IPS-20b (cell line): Measurements from ENCODE around the gene ZFP57.

Source experiments
- H3K27ac ChIP-seq: one replicate; pipeline ENCODE4 v1.5.1; 2013; ENCODE audit warnings: low read length
- H3K27me3 ChIP-seq: 2 replicates; pipeline ENCODE4 v1.6.1; 2013; ENCODE audit warnings: mild to moderate bottlenecking, low read length, inconsistent platforms; ENCODE audit not compliant: insufficient read depth
- H3K36me3 ChIP-seq: 2 replicates; pipeline ENCODE4 v1.6.1; 2013; ENCODE audit warnings: low read depth, mild to moderate bottlenecking, inconsistent platforms, low read length, moderate library complexity; ENCODE audit not compliant: insufficient read depth
- H3K4me1 ChIP-seq: 2 replicates; pipeline ENCODE4 v1.6.1; 2013; ENCODE audit warnings: mild to moderate bottlenecking, control low read depth, inconsistent platforms, low read length, moderate library complexity; ENCODE audit not compliant: insufficient read depth
- H3K4me3 ChIP-seq: 2 replicates; pipeline ENCODE4 v1.5.1; 2013; ENCODE audit warnings: mild to moderate bottlenecking, low read length, inconsistent platforms
- H3K9ac ChIP-seq: 2 replicates; pipeline ENCODE4 v1.6.1; 2013; ENCODE audit warnings: low read depth, mild to moderate bottlenecking, inconsistent platforms, low read length, moderate library complexity
- H3K9me3 ChIP-seq: 2 replicates; pipeline ENCODE4 v1.6.1; 2013; ENCODE audit warnings: mild to moderate bottlenecking, low read depth, low read length, inconsistent platforms; ENCODE audit not compliant: insufficient read depth

ZFP57 gene

DNA sequence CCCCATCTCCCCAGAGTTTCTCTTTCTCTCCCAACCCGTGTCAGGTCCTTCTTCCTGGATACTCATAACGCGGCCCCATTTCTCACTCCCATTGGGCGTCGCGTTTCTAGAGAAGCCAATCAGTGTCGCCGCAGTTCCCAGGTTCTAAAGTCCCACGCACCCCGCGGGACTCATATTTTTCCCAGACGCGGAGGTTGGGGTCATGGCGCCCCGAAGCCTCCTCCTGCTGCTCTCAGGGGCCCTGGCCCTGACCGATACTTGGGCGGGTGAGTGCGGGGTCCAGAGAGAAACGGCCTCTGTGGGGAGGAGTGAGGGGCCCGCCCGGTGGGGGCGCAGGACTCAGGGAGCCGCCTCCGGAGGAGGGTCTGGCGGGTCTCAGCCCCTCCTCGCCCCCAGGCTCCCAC, 42.3 kb upstream of the ZFP57 start, which contains the start of gene HLA-F:
Gene HLA-F (plus strand): TSS at position 173 of the 404 bp plus-strand sequence. CDS start 30 bp downstream, at position 203.
- no peaks in the 10 kb centered on the region for H3K4me1 ChIP-seq
- H3K4me3 ChIP-seq, result peak within 1 kb of the TSS; percentile 79
- H3K9ac ChIP-seq, result no peak within 1 kb of the TSS
- H3K27ac ChIP-seq, result no peak within 1 kb of the TSS
- no peaks in the 10 kb centered on the region for H3K9me3 ChIP-seq
- no peaks in the 10 kb centered on the region for H3K36me3 ChIP-seq
- peaks cover 74% of the 10 kb centered on the region for H3K27me3 ChIP-seq

DNA sequence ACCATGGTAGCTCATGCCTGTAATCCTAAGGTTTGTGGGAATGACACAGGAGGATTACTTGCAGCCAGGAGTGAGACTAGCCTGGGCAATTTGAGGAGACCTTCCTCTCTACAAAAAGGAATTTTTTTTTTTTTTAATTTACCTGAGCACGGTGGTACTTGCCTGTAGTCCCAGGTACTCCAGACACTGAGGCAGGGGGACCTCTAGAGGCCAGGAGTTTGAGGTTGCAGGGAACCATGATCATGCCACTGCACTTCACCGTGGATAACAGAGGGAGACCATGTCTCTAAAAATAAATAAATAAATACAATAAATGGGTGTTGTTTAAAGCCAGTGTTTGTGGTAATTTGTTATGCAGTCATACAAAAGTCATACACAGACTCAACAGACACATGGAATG, 39.9 kb upstream of the ZFP57 start:
- no peak overlapping the region for H3K9ac ChIP-seq
- H3K4me1 ChIP-seq, result no peaks in the 10 kb centered on the region
- no peaks in the 10 kb centered on the region for H3K9me3 ChIP-seq
- no peak overlapping the region for H3K4me3 ChIP-seq
- H3K36me3 ChIP-seq, result no peaks in the 10 kb centered on the region
- no peak overlapping the region for H3K27ac ChIP-seq
- peaks cover 52% of the 10 kb centered on the region for H3K27me3 ChIP-seq

DNA sequence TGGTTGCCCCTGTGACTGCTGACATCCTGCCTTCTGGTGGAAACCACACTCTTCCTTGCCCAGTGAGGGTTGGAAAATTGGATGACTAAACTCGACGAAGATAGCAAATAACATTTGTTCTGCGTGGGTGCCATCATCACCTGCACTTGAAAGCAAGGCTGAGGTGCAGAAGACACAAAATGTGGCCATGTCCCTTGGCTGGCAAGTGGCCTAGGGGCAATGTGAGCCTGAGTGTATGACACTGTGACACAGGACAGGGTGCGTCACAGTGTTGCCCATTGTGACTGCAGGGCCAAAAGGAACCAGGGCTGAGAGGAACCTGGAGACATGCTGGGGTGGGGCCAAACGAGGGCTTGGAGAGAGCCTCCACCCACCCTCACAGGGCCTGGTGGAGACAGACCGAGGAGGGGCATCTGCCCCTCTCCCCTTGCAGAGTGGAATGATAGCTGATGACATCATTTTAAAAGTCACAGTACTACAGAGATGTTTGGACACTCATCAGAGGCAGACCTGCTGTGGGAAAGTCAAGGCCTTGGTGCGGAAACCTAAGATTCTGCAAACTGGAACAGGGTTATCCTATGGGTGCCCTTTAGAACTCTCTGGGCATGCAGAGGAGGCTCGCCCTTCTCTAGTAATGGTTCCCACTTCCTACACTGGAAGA, 29.5 kb upstream of the ZFP57 start:
- Histone ChIP-seq H3K27me3 (peaks cover 8% of the 10 kb centered on the region; the same call in 1 of the 2 replicates), H3K36me3 (no peaks in the 10 kb centered on the region), H3K9me3 (no peaks in the 10 kb centered on the region), H3K9ac (no peak overlapping the region), H3K27ac (no peak overlapping the region), H3K4me3 (no peak overlapping the region), H3K4me1 (no peaks in the 10 kb centered on the region)

DNA sequence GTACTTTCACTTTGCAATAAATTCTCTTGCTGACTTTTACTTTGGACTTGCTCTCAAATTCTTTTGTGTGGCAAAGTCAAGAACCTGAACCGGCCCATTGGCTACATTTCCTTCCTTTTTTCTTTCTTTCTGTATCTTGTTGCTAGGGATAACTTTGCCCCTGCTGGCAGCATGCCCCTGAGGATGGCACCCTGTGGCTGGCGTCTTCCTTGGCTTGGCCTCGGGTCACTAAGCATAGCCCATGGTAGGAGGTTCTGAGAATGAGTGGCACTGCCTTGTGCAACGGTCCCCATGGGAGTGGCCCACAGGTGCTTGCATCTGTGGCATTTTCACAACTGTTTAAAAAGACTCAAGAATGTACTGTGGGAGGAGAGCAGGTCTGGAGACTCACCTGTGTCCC, 28.2 kb upstream of the ZFP57 start:
- Histone ChIP-seq H3K4me3 (no peak overlapping the region), H3K36me3 (no peaks in the 10 kb centered on the region), H3K4me1 (no peaks in the 10 kb centered on the region), H3K27me3 (peaks cover 8% of the 10 kb centered on the region; the same call in 1 of the 2 replicates), H3K27ac (no peak overlapping the region), H3K9me3 (no peaks in the 10 kb centered on the region), H3K9ac (no peak overlapping the region)

DNA sequence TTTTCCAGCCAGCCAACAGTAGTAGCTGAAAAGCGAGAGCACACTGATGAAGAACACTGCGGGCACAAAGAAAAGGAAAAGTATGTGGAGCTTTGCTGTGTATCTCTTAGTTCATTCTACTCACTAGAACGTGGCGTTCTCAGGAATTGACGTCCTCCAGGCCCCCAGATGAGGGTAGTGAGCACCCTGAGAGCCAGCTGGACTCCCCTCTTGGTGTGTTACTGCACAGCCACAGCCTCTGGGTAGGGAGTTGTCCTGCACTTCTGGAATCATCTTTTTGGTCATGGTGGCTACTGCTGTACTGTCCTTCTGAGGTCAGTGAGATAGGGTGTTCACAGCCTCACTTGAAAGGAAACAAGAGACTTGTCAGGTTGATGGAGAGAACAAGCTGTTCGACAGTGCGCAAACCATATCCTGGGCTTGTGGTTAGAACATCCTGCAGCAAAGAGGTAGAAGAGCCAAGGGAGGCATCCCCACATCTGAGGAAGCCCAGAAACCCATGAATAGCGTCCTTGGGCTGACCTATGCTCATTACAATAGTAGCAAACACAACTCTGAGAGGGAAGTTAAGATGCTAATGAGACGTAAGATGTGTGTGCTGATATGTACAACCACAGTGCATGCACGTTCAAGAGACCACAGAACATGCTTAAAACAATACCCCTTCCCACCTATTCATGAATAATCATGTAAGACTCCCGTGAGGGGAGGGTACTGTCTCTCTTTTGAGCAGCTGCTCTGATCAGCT, 27.7 kb upstream of the ZFP57 start:
- no peak overlapping the region for H3K9ac ChIP-seq
- no peak overlapping the region for H3K4me3 ChIP-seq
- no peak overlapping the region for H3K27ac ChIP-seq
- no peaks in the 10 kb centered on the region for H3K4me1 ChIP-seq
- peaks cover 5% of the 10 kb centered on the region; the same call in 1 of the 2 replicates for H3K27me3 ChIP-seq
- no peaks in the 10 kb centered on the region for H3K9me3 ChIP-seq
- no peaks in the 10 kb centered on the region for H3K36me3 ChIP-seq

DNA sequence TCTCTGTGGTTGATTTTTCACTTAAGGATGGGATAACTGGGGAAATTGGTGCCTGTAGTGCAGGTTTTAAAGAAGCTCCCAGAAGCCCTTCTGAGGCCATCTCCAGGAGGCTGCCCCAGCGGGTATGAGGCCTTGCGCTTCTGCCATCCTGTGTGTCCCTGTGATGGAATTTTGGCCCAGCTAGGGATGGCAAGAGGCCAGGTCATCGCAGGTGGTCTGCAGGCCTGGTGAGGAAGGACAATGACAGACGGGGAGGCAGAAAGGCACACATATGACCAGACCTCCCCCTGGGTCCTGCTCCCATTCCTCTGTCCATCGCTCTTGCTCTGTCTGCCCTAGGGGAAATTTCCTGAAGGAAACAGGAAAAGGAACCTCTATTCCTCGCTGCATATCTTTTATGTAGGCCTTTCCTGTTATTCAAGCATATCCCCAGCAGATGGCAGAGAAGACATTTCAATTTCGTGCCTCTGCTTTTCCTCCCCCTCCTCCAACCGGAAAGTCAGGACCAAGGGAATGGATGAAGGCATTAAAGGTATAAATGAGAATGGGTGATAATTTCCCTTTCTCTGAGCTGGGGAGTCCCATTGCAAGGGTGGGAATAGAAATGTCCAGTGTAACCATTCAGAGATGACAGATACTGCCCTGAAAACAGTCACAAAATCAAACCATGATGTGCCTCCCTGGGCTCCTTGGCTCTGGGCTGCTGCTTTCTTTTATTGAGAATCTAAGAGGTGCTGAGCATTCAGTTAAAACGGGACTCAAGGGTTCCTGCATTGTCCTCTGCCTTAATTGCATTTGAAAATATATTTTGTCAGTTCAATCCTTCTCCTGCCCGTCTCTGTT, 24.7 kb upstream of the ZFP57 start:
- Histone ChIP-seq H3K27me3 (no peaks in the 10 kb centered on the region; the same call in 1 of the 2 replicates), H3K27ac (no peak overlapping the region)

DNA sequence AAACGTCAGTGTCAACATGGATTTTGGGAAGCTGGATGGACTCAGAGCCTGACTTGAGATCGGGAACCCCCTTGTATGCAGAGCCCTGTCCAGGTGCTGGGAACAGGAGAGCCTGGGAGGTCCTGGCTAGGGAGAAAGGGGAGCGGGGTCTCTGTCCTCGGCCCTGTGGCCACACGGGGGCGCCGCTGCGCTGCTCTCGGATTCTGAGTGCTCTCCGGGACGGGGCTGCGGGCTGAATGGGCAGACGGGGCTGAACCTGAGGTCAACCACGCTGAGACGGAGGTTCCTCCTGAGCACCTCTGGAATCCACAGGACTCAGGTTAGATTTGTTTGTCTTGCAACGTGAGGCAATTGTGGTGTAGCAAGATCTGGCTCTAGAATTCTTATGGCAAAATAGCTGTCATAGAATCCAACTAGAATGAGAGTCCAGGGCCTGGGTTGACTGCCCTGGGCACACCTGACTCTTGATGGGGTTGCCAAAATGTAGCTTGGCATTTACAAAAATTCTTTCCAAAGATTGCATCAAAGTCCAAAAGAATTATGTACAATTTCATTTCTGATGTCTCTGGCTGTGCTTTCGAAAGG, 21.7 kb upstream of the ZFP57 start:
- Histone ChIP-seq H3K36me3 (no peaks in the 10 kb centered on the region), H3K4me3 (no peak overlapping the region), H3K4me1 (no peaks in the 10 kb centered on the region), H3K9ac (no peak overlapping the region), H3K27ac (no peak overlapping the region), H3K27me3 (no peaks in the 10 kb centered on the region), H3K9me3 (no peaks in the 10 kb centered on the region)

More for the DNA sequence above, 24.7 kb upstream of the ZFP57 start:
- no peak overlapping the region for H3K4me3 ChIP-seq
- H3K9ac ChIP-seq, result no peak overlapping the region
- no peaks in the 10 kb centered on the region for H3K4me1 ChIP-seq
- no peaks in the 10 kb centered on the region for H3K9me3 ChIP-seq
- H3K36me3 ChIP-seq, result no peaks in the 10 kb centered on the region

DNA sequence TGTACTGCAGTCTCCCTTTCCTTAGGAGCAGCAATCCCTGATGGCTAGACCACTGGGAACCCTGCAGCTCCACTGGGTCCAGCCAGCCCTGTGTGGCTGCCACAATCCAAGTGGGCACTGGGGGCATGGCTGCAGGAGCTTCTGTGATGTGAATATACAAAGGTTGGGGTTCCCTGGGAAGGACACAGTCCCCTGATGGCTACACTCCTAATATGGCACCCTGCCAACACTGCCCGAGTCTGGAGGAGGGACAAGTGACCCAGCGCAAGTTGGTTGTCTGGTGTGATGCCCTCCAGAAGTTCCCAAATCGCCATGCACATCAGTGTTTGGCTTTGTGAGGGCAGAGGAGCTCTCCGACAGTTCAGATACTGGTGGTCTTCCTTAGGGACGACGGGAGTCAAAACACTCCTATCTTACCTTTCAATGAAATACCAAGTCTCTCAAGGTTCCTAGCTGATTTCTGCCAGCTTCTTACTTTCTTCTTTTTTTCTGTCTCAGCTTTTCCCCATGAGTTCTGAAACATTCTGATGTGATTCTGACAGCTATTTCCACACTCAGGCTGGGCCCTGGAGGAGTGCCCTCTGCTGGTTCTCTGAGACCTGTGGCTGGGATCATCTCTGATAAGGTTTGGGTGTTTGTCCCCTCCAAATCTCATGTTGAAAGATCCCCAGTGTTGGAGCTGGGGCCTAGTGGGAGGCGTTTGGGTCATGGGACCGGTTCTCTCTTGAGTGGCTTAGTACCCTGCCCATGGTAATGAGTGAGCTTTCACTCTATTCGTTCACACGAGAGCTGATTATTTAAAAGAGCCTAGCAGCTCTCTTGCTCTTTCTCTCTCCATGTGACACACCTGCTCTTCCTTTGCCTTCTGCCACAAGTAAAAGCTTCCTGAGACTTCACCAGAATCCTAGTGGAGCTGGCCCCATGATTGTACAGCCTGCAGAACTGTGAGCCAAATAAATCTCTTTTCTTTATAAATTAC, 15.5 kb upstream of the ZFP57 start:
- Histone ChIP-seq H3K27me3 (no peaks in the 10 kb centered on the region), H3K36me3 (no peaks in the 10 kb centered on the region), H3K9ac (no peak overlapping the region), H3K4me1 (no peaks in the 10 kb centered on the region), H3K9me3 (no peaks in the 10 kb centered on the region), H3K27ac (no peak overlapping the region), H3K4me3 (no peak overlapping the region)

DNA sequence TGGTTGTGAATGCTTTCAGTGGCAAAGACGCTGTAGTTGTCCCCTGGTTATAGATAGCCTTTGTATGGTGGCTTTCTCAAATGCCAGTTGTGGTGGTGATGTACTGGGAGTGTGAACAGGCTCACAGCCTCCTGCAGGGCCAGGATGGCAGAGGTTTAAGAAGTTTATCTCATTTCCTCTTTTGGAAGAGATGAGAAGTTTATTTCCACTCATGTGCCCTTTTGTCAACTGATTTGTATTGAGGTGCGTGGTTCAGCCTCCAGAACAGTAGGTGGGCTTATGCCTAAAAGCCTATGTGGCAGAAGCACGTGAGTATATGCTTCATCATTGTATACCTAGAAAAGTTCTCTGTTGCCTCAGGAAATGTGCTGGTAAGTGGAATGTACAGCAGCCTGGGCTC, 13.7 kb upstream of the ZFP57 start:
- no peak overlapping the region for H3K27ac ChIP-seq
- H3K4me1 ChIP-seq, result no peaks in the 10 kb centered on the region
- H3K9me3 ChIP-seq, result no peaks in the 10 kb centered on the region
- H3K4me3 ChIP-seq, result no peak overlapping the region
- no peak overlapping the region for H3K9ac ChIP-seq
- H3K36me3 ChIP-seq, result no peaks in the 10 kb centered on the region
- no peaks in the 10 kb centered on the region for H3K27me3 ChIP-seq

DNA sequence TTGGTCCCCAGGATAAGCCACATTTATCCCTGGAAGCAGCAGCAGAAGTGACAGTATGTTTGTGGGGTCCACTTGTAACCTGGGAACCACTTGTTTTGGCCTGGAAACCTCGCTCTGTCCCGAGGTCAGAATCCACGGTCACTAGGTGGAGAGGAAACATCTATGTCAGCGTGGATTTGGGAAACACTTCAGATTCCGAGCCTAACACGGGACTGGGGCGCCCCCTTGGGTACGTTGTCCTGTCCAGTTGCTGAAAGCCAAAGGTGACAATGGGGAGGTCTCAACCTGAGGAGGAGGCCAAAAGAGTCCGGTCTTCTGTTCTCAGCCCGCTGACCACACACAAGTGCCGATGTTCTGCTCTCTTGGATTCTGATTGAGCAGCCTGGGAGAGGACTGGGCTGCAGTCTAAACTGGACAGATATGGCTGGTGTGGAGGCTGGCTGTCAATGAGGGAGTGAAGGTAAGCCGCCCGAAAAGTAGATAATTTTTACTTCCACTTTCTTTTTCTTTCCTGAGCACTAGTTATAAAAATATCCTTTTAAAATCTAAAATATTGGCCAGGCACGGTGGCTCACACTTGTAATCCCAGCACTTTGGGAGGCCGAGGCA, 4.9 kb upstream of the ZFP57 start:
- peaks cover 7% of the 10 kb centered on the region for H3K4me1 ChIP-seq
- H3K27ac ChIP-seq, result no peak overlapping the region
- H3K4me3 ChIP-seq, result no peak overlapping the region
- H3K9me3 ChIP-seq, result peaks cover 3% of the 10 kb centered on the region; the same call in 1 of the 2 replicates
- no peaks in the 10 kb centered on the region for H3K27me3 ChIP-seq
- H3K36me3 ChIP-seq, result no peaks in the 10 kb centered on the region
- no peak overlapping the region for H3K9ac ChIP-seq
